ENCODE measurements around the gene SELENOM.

- TF ChIP-seq USF2 (CRISPR knock-in tag; IDR thresholded peaks at IDR 0.05), result no peak
- TF ChIP-seq CBFB (CRISPR knock-in tag; IDR thresholded peaks at IDR 0.05; ENCODE audit: low read depth), result no peak
- TF ChIP-seq JUN (CRISPR knock-in tag; IDR thresholded peaks at IDR 0.05), result no peak
- TF ChIP-seq, protein P1, sequence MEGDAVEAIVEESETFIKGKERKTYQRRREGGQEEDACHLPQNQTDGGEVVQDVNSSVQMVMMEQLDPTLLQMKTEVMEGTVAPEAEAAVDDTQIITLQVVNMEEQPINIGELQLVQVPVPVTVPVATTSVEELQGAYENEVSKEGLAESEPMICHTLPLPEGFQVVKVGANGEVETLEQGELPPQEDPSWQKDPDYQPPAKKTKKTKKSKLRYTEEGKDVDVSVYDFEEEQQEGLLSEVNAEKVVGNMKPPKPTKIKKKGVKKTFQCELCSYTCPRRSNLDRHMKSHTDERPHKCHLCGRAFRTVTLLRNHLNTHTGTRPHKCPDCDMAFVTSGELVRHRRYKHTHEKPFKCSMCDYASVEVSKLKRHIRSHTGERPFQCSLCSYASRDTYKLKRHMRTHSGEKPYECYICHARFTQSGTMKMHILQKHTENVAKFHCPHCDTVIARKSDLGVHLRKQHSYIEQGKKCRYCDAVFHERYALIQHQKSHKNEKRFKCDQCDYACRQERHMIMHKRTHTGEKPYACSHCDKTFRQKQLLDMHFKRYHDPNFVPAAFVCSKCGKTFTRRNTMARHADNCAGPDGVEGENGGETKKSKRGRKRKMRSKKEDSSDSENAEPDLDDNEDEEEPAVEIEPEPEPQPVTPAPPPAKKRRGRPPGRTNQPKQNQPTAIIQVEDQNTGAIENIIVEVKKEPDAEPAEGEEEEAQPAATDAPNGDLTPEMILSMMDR (IDR thresholded peaks at IDR 0.05), result no peak
- TF ChIP-seq, protein P2, sequence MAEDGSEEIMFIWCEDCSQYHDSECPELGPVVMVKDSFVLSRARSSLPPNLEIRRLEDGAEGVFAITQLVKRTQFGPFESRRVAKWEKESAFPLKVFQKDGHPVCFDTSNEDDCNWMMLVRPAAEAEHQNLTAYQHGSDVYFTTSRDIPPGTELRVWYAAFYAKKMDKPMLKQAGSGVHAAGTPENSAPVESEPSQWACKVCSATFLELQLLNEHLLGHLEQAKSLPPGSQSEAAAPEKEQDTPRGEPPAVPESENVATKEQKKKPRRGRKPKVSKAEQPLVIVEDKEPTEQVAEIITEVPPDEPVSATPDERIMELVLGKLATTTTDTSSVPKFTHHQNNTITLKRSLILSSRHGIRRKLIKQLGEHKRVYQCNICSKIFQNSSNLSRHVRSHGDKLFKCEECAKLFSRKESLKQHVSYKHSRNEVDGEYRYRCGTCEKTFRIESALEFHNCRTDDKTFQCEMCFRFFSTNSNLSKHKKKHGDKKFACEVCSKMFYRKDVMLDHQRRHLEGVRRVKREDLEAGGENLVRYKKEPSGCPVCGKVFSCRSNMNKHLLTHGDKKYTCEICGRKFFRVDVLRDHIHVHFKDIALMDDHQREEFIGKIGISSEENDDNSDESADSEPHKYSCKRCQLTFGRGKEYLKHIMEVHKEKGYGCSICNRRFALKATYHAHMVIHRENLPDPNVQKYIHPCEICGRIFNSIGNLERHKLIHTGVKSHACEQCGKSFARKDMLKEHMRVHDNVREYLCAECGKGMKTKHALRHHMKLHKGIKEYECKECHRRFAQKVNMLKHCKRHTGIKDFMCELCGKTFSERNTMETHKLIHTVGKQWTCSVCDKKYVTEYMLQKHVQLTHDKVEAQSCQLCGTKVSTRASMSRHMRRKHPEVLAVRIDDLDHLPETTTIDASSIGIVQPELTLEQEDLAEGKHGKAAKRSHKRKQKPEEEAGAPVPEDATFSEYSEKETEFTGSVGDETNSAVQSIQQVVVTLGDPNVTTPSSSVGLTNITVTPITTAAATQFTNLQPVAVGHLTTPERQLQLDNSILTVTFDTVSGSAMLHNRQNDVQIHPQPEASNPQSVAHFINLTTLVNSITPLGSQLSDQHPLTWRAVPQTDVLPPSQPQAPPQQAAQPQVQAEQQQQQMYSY (CRISPR knock-in tag; IDR thresholded peaks at IDR 0.05), result no peak
- no peak for TF ChIP-seq HMGXB4 (CRISPR knock-in tag; IDR thresholded peaks at IDR 0.05)
- no peak for TF ChIP-seq ZNF263 (CRISPR knock-in tag; IDR thresholded peaks at IDR 0.05; ENCODE audit: low read depth)
- TF ChIP-seq FOXK1 (CRISPR knock-in tag; IDR thresholded peaks at IDR 0.05), result no peak
- TF ChIP-seq ESRRA (CRISPR knock-in tag; IDR thresholded peaks at IDR 0.05; ENCODE audit: borderline replicate concordance), result no peak
- no peak for TF ChIP-seq STAT6 (CRISPR knock-in tag; conservative IDR thresholded peaks at IDR 0.05; ENCODE audit: low read depth)
- TF ChIP-seq, protein P3, sequence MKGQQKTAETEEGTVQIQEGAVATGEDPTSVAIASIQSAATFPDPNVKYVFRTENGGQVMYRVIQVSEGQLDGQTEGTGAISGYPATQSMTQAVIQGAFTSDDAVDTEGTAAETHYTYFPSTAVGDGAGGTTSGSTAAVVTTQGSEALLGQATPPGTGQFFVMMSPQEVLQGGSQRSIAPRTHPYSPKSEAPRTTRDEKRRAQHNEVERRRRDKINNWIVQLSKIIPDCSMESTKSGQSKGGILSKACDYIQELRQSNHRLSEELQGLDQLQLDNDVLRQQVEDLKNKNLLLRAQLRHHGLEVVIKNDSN (CRISPR knock-in tag; IDR thresholded peaks at IDR 0.05), result no peak
- no peak for TF ChIP-seq SP1 (CRISPR knock-in tag; conservative IDR thresholded peaks at IDR 0.05)
- TF ChIP-seq, protein P4, sequence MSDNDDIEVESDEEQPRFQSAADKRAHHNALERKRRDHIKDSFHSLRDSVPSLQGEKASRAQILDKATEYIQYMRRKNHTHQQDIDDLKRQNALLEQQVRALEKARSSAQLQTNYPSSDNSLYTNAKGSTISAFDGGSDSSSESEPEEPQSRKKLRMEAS (CRISPR knock-in tag; IDR thresholded peaks at IDR 0.05), result no peak
These were observed 16.9 kb upstream of the SELENOM start for GRCh38 chr22:31124290-31124689.
